OCI-LY3 (cell line): ENCODE measurements around the gene FBXO42.

Experiments
- H2AFZ ChIP-seq: fragments of 200-600, 300-600 bp; shearing (Covaris generic); 2 replicates; pipeline ENCODE4 v1.6.0; 2014; ENCODE audit warnings: antibody characterized with exemption, low read depth, low read length
- H3K27ac ChIP-seq: fragments of 200-600, 300-600 bp; sonication (generic); 2 replicates; pipeline ENCODE4 v1.5.1; 2014; ENCODE audit warnings: mild to moderate bottlenecking, low read length, moderate library complexity, mixed read lengths
- H3K27me3 ChIP-seq: fragments of 200-600, 300-600 bp; sonication (generic); 2 replicates; pipeline ENCODE4 v1.6.1; 2014; ENCODE audit warnings: low read depth, low read length, mixed read lengths
- H3K36me3 ChIP-seq: fragments of 200-600, 300-600 bp; sonication (generic); replicated peaks from 2 replicates; pipeline ENCODE3; 2014; ENCODE audit warnings: low read depth, low read length, mixed read lengths
- H3K4me1 ChIP-seq: fragments of 300-600, 200-600 bp; sonication (generic); 2 replicates; pipeline ENCODE4 v1.6.1; 2014; ENCODE audit warnings: low read length, mixed read lengths
- H3K4me2 ChIP-seq: fragments of 200-600, 300-600 bp; sonication (generic); 2 replicates; pipeline ENCODE4 v1.6.1; 2014; ENCODE audit warnings: low read length, mixed read lengths
- H3K4me3 ChIP-seq: fragments of 300-600, 200-600 bp; sonication (generic); 2 replicates; pipeline ENCODE4 v1.5.1; 2014; ENCODE audit warnings: antibody characterized with exemption, mild to moderate bottlenecking, low read length, moderate library complexity
- H3K79me2 ChIP-seq: fragments of 300-600, 200-600 bp; shearing (Covaris generic); 2 replicates; pipeline ENCODE4 v1.6.1; 2014; ENCODE audit warnings: mild to moderate bottlenecking, low read length, mixed read lengths
- H3K9ac ChIP-seq: fragments of 300-600, 200-600 bp; shearing (Covaris generic); 2 replicates; pipeline ENCODE4 v1.6.0; 2014; ENCODE audit warnings: mild to moderate bottlenecking, low read length, moderate library complexity
- H3K9me3 ChIP-seq: fragments of 200-600, 300-600 bp; shearing (Covaris generic); 2 replicates; pipeline ENCODE4 v1.6.1; 2014; ENCODE audit warnings: low read length, mixed read lengths; ENCODE audit not compliant: insufficient read depth
- H4K20me1 ChIP-seq: fragments of 200-600, 300-600 bp; sonication (generic); 2 replicates; pipeline ENCODE4 v1.6.1; 2016; ENCODE audit warnings: low read length, mixed read lengths; ENCODE audit not compliant: insufficient read depth
- CTCF ChIP-seq: fragments of 200-600, 300-600 bp; sonication (generic); IDR thresholded peaks from 2 replicates; pipeline ENCODE4 v1.5.1; 2014; ENCODE audit warnings: antibody characterized with exemption, low read length, low read depth
- EZH2phosphoT487 ChIP-seq: fragments of 200-600 bp; shearing (Covaris generic); IDR thresholded peaks from 2 replicates; pipeline ENCODE4 v1.6.1; 2018; ENCODE audit warnings: antibody characterized with exemption, mixed run types, low read depth

Gene FBXO42

GRCh38 chr1:16342331-16343062, 9.8 kb downstream of the FBXO42 start:
- Histone ChIP-seq H3K9me3 (no peaks in the 10 kb centered on the region), H3K4me3 (no peak overlapping the region), H2AFZ (no peak overlapping the region), H4K20me1 (peaks cover 25% of the 10 kb centered on the region), H3K27me3 (no peaks in the 10 kb centered on the region), H3K4me1 (no peaks in the 10 kb centered on the region), H3K4me2 (no peak overlapping the region), H3K36me3 (peaks cover 3% of the 10 kb centered on the region), H3K79me2 (peaks cover 95% of the 10 kb centered on the region), H3K9ac (no peak overlapping the region), H3K27ac (no peak overlapping the region)
- TF ChIP-seq CTCF (no peak), EZH2phosphoT487 (no peak)

GRCh38 chr1:16340673-16341072, 11.6 kb downstream of the FBXO42 start:
- Histone ChIP-seq H3K4me3 (no peak overlapping the region), H3K9ac (no peak overlapping the region), H3K27me3 (no peaks in the 10 kb centered on the region), H3K4me2 (no peak overlapping the region), H3K27ac (no peak overlapping the region), H4K20me1 (peaks cover 19% of the 10 kb centered on the region), H2AFZ (no peak overlapping the region), H3K36me3 (peaks cover 3% of the 10 kb centered on the region), H3K9me3 (no peaks in the 10 kb centered on the region), H3K4me1 (no peaks in the 10 kb centered on the region), H3K79me2 (peaks cover 92% of the 10 kb centered on the region)
- TF ChIP-seq EZH2phosphoT487 = no peak
- no peak for TF ChIP-seq CTCF

GRCh38 chr1:16338961-16339360, 13.3 kb downstream of the FBXO42 start:
- Histone ChIP-seq H3K27me3 (no peaks in the 10 kb centered on the region), H4K20me1 (peaks cover 30% of the 10 kb centered on the region), H3K4me1 (no peaks in the 10 kb centered on the region), H3K4me2 (no peak overlapping the region), H3K9ac (no peak overlapping the region), H3K79me2 (peaks cover 91% of the 10 kb centered on the region), H3K27ac (no peak overlapping the region), H2AFZ (no peak overlapping the region), H3K9me3 (no peaks in the 10 kb centered on the region), H3K36me3 (peaks cover 3% of the 10 kb centered on the region), H3K4me3 (no peak overlapping the region)
- TF ChIP-seq EZH2phosphoT487 = no peak
- TF ChIP-seq CTCF = no peak

GRCh38 chr1:16334655-16335340, 17.5 kb downstream of the FBXO42 start:
- Histone ChIP-seq H3K4me3 (no peak overlapping the region), H3K9ac (no peak overlapping the region), H3K27ac (no peak overlapping the region), H3K36me3 (no peaks in the 10 kb centered on the region), H3K4me2 (no peak overlapping the region), H3K79me2 (peaks cover 79% of the 10 kb centered on the region), H2AFZ (no peak overlapping the region), H4K20me1 (peaks cover 29% of the 10 kb centered on the region), H3K27me3 (no peaks in the 10 kb centered on the region), H3K9me3 (no peaks in the 10 kb centered on the region), H3K4me1 (no peaks in the 10 kb centered on the region)
- TF ChIP-seq EZH2phosphoT487 = no peak
- no peak for TF ChIP-seq CTCF
